Dedifferentiated amniotic fluid mesenchymal stem cell (primary cell): ENCODE measurements around the gene CAMSAP1.

Experiments used
- DNase-seq: peaks from one replicate; pipeline ENCODE4 v3.0.0-alpha.2; 2016; ENCODE audit errors: extremely low spot score

CAMSAP1 gene

GRCh38 chr9:135813671-135814290, 93.6 kb downstream of the CAMSAP1 start:
- no peak for DNase-seq

- no peak for DNase-seq
Measured at GRCh38 chr9:135812961-135813360, 94.4 kb downstream of the CAMSAP1 start.

- no peak for DNase-seq
Measured at GRCh38 chr9:135811801-135812200, 95.5 kb downstream of the CAMSAP1 start.

- DNase-seq = no peak
Measured at GRCh38 chr9:135810806-135811575, 96.4 kb downstream of the CAMSAP1 start.

- DNase-seq = no peak
Measured at GRCh38 chr9:135809166-135809565, 98.2 kb downstream of the CAMSAP1 start.

GRCh38 chr9:135805422-135806022, 101.8 kb downstream of the CAMSAP1 start:
- no peak for DNase-seq

GRCh38 chr9:135804581-135805421, 102.5 kb downstream of the CAMSAP1 start:
- DNase-seq = no peak

GRCh38 chr9:135803441-135803840, 103.9 kb downstream of the CAMSAP1 start:
- no peak for DNase-seq

- no peak for DNase-seq
Measured at GRCh38 chr9:135802876-135803419, 104.4 kb downstream of the CAMSAP1 start.

GRCh38 chr9:135801070-135801469, 106.3 kb downstream of the CAMSAP1 start:
- no peak for DNase-seq

- DNase-seq = no peak
Measured at GRCh38 chr9:135799261-135799660, 108.1 kb downstream of the CAMSAP1 start.

- DNase-seq = no peak
Measured at GRCh38 chr9:135798263-135798585, 109.1 kb downstream of the CAMSAP1 start.

- no peak for DNase-seq
Measured at GRCh38 chr9:135797507-135798262, 109.7 kb downstream of the CAMSAP1 start.

GRCh38 chr9:135796784-135797485, 110.4 kb downstream of the CAMSAP1 start:
- no peak for DNase-seq

GRCh38 chr9:135795391-135795790, 112.0 kb downstream of the CAMSAP1 start:
- DNase-seq = no peak

GRCh38 chr9:135794361-135794885, 112.9 kb downstream of the CAMSAP1 start:
- DNase-seq = no peak

- no peak for DNase-seq
Measured at GRCh38 chr9:135794057-135794335, 113.3 kb downstream of the CAMSAP1 start.

- no peak for DNase-seq
Measured at GRCh38 chr9:135793221-135794056, 113.9 kb downstream of the CAMSAP1 start.

- DNase-seq = no peak
Measured at GRCh38 chr9:135792268-135793128, 114.8 kb downstream of the CAMSAP1 start.
